KMS-11 (cell line): ENCODE results near the gene PSME4.

ENCODE experiments used
- H2AFZ ChIP-seq: fragments of 200-600 bp; sonication (generic); 2 replicates; pipeline ENCODE4 v1.6.1; 2016; ENCODE audit warnings: antibody characterized with exemption, mixed run types, low read depth
- H3K27ac ChIP-seq: fragments of 200-600 bp; sonication (generic); 2 replicates; pipeline ENCODE4 v1.6.1; 2016; ENCODE audit warnings: mild to moderate bottlenecking, mixed run types
- H3K27me3 ChIP-seq: fragments of 200-600 bp; sonication (generic); 2 replicates; pipeline ENCODE4 v1.6.1; 2017; ENCODE audit warnings: mild to moderate bottlenecking, low read depth, mixed run types, moderate library complexity; ENCODE audit not compliant: insufficient read depth
- H3K36me3 ChIP-seq: fragments of 200-600 bp; sonication (generic); 2 replicates; pipeline ENCODE4 v1.6.1; 2017; ENCODE audit warnings: mild to moderate bottlenecking, mixed run types; ENCODE audit not compliant: insufficient read depth
- H3K4me1 ChIP-seq: fragments of 200-600 bp; sonication (generic); 2 replicates; pipeline ENCODE4 v1.6.1; 2016; ENCODE audit warnings: mild to moderate bottlenecking, low read depth, mixed run types; ENCODE audit not compliant: poor library complexity, severe bottlenecking
- H3K4me2 ChIP-seq: fragments of 200-600 bp; sonication (generic); 2 replicates; pipeline ENCODE4 v1.7.0; 2016; ENCODE audit warnings: mild to moderate bottlenecking, mixed run types
- H3K4me3 ChIP-seq: fragments of 200-600 bp; sonication (generic); IDR thresholded peaks from 2 replicates; pipeline ENCODE4 v1.6.1; 2017; ENCODE audit warnings: low read depth, low read length, mixed read lengths; ENCODE audit not compliant: insufficient read depth
- H3K79me2 ChIP-seq: fragments of 200-600 bp; sonication (generic); 2 replicates; pipeline ENCODE4 v1.6.1; 2016; ENCODE audit warnings: low read depth, mixed run types; ENCODE audit not compliant: insufficient read depth
- H3K9ac ChIP-seq: fragments of 200-600 bp; sonication (generic); 2 replicates; pipeline ENCODE4 v1.6.1; 2016; ENCODE audit warnings: mild to moderate bottlenecking, mixed run types
- H4K20me1 ChIP-seq: fragments of 200-600 bp; sonication (generic); 2 replicates; pipeline ENCODE4 v1.6.1; 2016; ENCODE audit warnings: mild to moderate bottlenecking, mixed run types; ENCODE audit not compliant: insufficient read depth
- TF ChIP-seq, protein P1 (sequence below): fragments of 200-600 bp; sonication (generic); conservative IDR thresholded peaks from 2 replicates; pipeline ENCODE4 v1.6.1; 2017; ENCODE audit warnings: low read depth, mild to moderate bottlenecking, antibody characterized with exemption, low read length, moderate library complexity, mixed read lengths

Gene PSME4, protein sequence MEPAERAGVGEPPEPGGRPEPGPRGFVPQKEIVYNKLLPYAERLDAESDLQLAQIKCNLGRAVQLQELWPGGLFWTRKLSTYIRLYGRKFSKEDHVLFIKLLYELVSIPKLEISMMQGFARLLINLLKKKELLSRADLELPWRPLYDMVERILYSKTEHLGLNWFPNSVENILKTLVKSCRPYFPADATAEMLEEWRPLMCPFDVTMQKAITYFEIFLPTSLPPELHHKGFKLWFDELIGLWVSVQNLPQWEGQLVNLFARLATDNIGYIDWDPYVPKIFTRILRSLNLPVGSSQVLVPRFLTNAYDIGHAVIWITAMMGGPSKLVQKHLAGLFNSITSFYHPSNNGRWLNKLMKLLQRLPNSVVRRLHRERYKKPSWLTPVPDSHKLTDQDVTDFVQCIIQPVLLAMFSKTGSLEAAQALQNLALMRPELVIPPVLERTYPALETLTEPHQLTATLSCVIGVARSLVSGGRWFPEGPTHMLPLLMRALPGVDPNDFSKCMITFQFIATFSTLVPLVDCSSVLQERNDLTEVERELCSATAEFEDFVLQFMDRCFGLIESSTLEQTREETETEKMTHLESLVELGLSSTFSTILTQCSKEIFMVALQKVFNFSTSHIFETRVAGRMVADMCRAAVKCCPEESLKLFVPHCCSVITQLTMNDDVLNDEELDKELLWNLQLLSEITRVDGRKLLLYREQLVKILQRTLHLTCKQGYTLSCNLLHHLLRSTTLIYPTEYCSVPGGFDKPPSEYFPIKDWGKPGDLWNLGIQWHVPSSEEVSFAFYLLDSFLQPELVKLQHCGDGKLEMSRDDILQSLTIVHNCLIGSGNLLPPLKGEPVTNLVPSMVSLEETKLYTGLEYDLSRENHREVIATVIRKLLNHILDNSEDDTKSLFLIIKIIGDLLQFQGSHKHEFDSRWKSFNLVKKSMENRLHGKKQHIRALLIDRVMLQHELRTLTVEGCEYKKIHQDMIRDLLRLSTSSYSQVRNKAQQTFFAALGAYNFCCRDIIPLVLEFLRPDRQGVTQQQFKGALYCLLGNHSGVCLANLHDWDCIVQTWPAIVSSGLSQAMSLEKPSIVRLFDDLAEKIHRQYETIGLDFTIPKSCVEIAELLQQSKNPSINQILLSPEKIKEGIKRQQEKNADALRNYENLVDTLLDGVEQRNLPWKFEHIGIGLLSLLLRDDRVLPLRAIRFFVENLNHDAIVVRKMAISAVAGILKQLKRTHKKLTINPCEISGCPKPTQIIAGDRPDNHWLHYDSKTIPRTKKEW (N-terminal part only)

GRCh38 chr2:53970724-53971602, at the start of gene PSME4:
PSME4 (minus strand) TSS chr2:53970993; CDS start chr2:53970784, 209 bp downstream.
- Histone ChIP-seq H4K20me1 (peaks cover 21% of the 10 kb centered on the region), H3K4me3 (peak within 1 kb of the TSS; percentile 90), H3K79me2 (peaks cover 45% of the 10 kb centered on the region), H3K36me3 (no peaks in the 10 kb centered on the region), H3K4me2 (peak within 1 kb of the TSS; percentile 92), H3K4me1 (peaks cover 28% of the 10 kb centered on the region), H3K27ac (peak within 1 kb of the TSS; percentile 71), H3K9ac (peak within 1 kb of the TSS; percentile 78), H2AFZ (peak within 1 kb of the TSS; percentile 98), H3K27me3 (no peaks in the 10 kb centered on the region)
- TF ChIP-seq, protein P1, sequence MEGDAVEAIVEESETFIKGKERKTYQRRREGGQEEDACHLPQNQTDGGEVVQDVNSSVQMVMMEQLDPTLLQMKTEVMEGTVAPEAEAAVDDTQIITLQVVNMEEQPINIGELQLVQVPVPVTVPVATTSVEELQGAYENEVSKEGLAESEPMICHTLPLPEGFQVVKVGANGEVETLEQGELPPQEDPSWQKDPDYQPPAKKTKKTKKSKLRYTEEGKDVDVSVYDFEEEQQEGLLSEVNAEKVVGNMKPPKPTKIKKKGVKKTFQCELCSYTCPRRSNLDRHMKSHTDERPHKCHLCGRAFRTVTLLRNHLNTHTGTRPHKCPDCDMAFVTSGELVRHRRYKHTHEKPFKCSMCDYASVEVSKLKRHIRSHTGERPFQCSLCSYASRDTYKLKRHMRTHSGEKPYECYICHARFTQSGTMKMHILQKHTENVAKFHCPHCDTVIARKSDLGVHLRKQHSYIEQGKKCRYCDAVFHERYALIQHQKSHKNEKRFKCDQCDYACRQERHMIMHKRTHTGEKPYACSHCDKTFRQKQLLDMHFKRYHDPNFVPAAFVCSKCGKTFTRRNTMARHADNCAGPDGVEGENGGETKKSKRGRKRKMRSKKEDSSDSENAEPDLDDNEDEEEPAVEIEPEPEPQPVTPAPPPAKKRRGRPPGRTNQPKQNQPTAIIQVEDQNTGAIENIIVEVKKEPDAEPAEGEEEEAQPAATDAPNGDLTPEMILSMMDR = no peak

DNA sequence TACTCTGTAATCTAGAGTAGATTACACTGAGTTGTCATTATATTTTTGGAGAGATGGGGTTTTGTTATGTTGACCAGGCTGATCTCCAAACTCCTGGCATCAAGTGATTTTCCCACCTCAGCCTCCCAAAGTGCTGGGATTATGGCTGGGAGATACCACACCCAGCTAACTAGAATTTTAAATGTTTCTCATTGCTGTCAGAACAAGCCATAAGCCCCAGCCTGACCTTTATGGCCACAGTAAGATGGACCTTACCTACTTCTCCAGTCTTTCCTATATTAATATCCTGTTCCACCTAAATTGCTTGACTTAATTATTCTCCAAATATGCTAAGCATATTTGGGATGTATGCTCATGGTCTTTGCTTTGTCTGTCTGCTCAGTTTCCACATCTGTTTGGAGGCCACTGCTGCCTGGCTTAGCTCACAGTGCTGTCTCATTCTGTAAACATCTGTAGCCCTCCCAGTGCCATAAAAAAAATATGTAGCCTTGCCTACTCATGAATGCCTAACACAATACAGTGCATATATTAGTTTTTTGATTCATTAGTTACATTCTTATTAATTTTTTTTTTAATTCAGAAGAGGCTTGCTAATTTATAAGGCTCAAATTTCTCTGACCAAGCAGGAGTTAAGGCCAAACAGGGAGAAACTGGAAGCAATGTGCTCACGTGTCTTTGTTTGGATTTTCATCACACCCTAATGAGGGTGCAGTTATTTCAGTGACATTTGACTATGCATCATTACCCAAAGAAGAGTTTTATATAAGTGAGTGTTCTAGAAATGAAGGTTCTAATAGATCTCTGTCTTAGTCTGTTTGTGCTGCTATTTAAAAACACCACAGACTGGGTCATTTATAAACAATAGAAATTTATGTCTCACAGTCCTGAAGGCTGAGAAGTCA, 45.3 kb upstream of the PSME4 start:
- 0 out of 2 replicates have a peak overlapping the region, but pooled peaks have one; percentile 3 for H3K27ac ChIP-seq
- H3K9ac ChIP-seq = no peak overlapping the region
- no peaks in the 10 kb centered on the region for H3K79me2 ChIP-seq
- H3K27me3 ChIP-seq = no peaks in the 10 kb centered on the region
- H4K20me1 ChIP-seq = no peaks in the 10 kb centered on the region
- TF ChIP-seq, protein P1 = no peak
- no peak overlapping the region for H3K4me3 ChIP-seq
- peaks cover 27% of the 10 kb centered on the region for H3K4me1 ChIP-seq
- no peak overlapping the region for H2AFZ ChIP-seq
- no peaks in the 10 kb centered on the region for H3K36me3 ChIP-seq
- H3K4me2 ChIP-seq = no peak overlapping the region

DNA sequence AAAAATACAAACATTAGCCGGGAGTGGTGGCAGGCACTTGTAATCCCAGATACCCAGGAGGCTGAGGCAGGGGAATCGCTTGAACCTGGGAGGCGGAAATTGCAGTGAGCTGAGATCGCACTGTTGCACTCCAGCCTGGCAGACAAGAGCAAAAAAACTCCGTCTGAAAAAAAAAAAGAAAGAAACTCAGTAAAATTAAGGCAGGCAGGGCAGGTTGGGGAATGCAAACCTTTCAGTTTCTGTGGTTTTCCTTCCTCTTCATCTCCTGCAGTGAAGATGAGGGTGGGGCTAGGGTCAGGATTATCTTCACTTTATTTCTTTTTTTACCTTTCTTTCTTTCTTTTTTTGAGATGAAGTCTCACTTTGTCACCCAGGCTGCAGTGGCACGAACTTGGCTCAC, 43.2 kb upstream of the PSME4 start:
- Histone ChIP-seq H4K20me1 (no peaks in the 10 kb centered on the region), H3K79me2 (no peaks in the 10 kb centered on the region), H3K36me3 (no peaks in the 10 kb centered on the region), H3K4me3 (no peak overlapping the region), H3K27ac (peak overlapping the region; percentile 22; the same call in 1 of the 2 replicates), H3K27me3 (no peaks in the 10 kb centered on the region), H2AFZ (peak overlapping the region; percentile 1; the same call in 1 of the 2 replicates), H3K4me1 (peaks cover 27% of the 10 kb centered on the region), H3K4me2 (peak overlapping the region; percentile 5; the same call in 1 of the 2 replicates), H3K9ac (no peak overlapping the region; the same call in 1 of the 2 replicates)
- TF ChIP-seq, protein P1 = no peak
